NCI-H1436 (cell line): ENCODE results near the gene SNURF.
"Not testable (repeated sequence)": the region's sequence is repeated elsewhere in the genome, so short reads cannot be mapped to it uniquely, and the experiment has no call there.

Experiments used
- DNase-seq: peaks from one replicate; lab custom pipeline; 2025; lab: John Stamatoyannopoulos, UW

The SNURF gene

GRCh38 chr15:24971052-24971451, 16.3 kb downstream of the SNURF start:
- DNase-seq, result no peak

- DNase-seq, result no peak
Observed at GRCh38 chr15:24971772-24972171, 17.0 kb downstream of the SNURF start.

GRCh38 chr15:24972707-24973106, 17.9 kb downstream of the SNURF start:
- not testable (repeated sequence) for DNase-seq

- no peak for DNase-seq
Observed at GRCh38 chr15:24976932-24977331, 22.1 kb downstream of the SNURF start.

DNA sequence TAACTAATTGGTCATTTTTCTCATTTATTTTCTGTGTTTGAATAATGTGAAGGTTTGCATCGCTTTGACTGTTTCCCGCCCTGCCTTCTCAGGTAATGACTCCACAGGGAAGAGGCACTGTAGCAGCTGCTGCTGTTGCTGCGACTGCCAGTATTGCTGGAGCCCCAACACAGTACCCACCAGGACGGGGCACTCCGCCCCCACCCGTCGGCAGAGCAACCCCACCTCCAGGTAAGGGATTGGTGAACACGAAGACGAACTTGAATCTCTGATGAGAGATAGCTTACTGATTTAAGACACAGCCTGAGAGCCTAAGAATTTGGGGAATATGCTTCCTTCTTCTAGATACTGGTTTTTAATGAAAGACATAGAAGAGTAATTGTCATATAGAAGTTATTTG, 22.9 kb downstream of the SNURF start:
- no peak for DNase-seq

DNA sequence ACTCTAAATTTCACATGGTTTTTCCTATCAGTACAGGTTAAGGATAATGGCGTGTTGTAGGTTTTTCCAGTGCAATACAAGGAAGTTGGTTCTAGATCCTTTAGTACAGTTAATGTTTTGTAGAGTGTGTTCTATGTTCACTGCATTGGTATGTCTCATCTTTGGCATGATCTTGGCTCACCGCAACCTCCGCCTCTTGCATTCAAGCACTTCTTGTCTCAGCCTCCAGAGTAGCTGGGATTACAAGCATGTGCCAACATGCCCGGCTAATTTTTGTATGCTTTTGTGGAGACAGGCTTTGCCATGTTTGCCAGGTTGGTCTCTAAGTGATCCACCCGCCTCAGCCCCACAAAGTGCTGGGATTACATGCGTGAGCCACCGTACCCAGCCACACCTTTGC, 30.4 kb downstream of the SNURF start:
- DNase-seq, result no peak

- no peak for DNase-seq
Observed at GRCh38 chr15:24986653-24987052, 31.9 kb downstream of the SNURF start.
